ENCODE data around the gene ARID1B.
"Not testable (repeated sequence)": the region's sequence is repeated elsewhere in the genome, so short reads cannot be mapped to it uniquely, and the experiment has no call there.

The ARID1B gene

DNA sequence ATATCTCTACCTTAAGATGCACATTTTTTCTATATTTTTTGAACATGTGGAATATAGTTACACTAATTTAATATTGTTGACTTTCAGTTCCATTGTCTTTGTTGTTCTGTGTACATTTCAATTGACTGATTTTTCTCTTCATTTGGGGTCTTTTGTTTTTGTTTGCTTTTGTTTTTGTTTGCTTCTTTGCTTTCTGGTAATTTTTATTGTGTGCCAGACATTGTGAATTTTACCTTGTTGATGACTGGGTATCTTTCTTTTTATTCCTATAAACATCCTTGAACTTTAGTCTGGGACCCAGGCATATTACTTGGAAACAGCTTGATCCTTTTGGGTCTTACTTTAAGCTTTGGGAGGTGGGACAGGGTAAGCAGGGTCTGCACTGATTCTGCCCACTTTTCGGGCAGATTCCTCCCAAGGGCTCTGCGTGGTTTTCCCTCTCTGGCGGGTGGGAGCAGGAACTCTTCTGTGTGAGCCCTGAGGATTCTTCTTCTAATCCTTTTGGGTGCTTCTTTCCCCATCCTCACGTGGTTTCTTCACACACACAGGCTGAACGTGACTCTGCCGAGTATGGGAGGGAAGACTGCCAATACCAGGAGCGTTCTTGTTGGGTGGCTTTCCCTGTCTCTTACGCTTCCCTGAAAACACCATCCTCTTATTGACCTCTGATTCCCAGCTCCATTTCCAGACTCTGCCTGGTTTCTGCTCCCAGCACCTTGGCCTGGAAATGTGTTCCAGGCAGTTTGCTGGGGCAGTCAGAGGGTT is 200.5 kb downstream of the ARID1B start:
- Histone ChIP-seq H3K27me3 (ENCODE audit: control insufficient read depth, insufficient read depth, low read length) (no peaks in the 10 kb centered on the region), H3K9me3 (ENCODE audit: control insufficient read depth, low read length) (no peaks in the 10 kb centered on the region), H3K4me1 (ENCODE audit: control insufficient read depth, insufficient read depth, low read length) (peaks cover 11% of the 10 kb centered on the region), H3K4me3 (ENCODE audit: low read length) (no peak overlapping the region), H3K36me3 (ENCODE audit: control insufficient read depth, insufficient read depth, low read length) (no peaks in the 10 kb centered on the region), H3K9ac (ENCODE audit: low read length) (no peak overlapping the region)

DNA sequence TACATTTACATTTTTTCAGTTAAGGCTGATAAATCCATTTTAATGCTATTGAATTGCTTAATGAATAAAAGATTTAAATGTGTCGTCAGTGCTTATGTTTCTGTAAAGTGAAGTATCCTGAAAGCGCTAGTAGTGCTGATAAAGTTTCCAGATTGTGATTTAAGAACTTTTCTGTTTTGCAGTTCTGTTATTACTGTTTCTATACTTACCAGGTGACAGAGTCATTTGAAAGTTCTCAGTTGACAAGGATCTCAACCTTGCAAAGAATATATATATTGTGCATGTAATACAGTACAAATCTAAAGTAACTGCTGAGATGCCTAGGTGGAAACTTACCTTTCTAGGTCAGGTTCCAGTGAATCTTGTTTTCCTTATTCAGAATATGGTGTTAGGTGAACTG is 201.8 kb downstream of the ARID1B start:
- Histone ChIP-seq H3K4me3 (ENCODE audit: low read length) (no peak overlapping the region), H3K4me1 (ENCODE audit: control insufficient read depth, insufficient read depth, low read length) (peaks cover 18% of the 10 kb centered on the region), H3K9me3 (ENCODE audit: control insufficient read depth, low read length) (no peaks in the 10 kb centered on the region), H3K27me3 (ENCODE audit: control insufficient read depth, insufficient read depth, low read length) (no peaks in the 10 kb centered on the region), H3K36me3 (ENCODE audit: control insufficient read depth, insufficient read depth, low read length) (no peaks in the 10 kb centered on the region), H3K9ac (ENCODE audit: low read length) (no peak overlapping the region)

DNA sequence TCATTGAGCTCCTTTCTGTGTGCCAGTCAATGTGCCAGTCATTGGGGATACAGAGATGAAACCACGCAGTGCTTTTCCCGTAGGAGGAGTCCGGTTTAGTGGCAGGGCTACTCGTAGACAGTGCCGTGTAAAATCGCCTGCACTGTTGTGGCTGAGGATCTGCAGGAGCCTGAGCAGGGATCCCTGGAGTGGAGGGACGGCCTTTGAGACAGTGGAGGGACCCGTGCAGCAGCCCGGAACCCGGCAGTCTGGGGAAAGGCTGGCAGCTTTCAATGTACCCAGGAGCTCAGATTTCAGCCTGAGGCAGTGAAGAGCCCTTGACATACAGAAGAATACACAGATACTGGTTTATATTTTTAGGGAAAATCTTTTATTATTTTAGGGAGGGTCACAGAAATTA is 203.3 kb downstream of the ARID1B start:
- Histone ChIP-seq H3K9me3 (ENCODE audit: control insufficient read depth, low read length) (no peaks in the 10 kb centered on the region), H3K9ac (ENCODE audit: low read length) (no peak overlapping the region), H3K36me3 (ENCODE audit: control insufficient read depth, insufficient read depth, low read length) (no peaks in the 10 kb centered on the region), H3K4me1 (ENCODE audit: control insufficient read depth, insufficient read depth, low read length) (peaks cover 26% of the 10 kb centered on the region), H3K4me3 (ENCODE audit: low read length) (no peak overlapping the region), H3K27me3 (ENCODE audit: control insufficient read depth, insufficient read depth, low read length) (no peaks in the 10 kb centered on the region)

GRCh38 chr6:156980948-156981347 is 203.8 kb downstream of the ARID1B start:
- Histone ChIP-seq H3K9ac (ENCODE audit: low read length) (no peak overlapping the region), H3K4me1 (ENCODE audit: control insufficient read depth, insufficient read depth, low read length) (peaks cover 25% of the 10 kb centered on the region), H3K4me3 (ENCODE audit: low read length) (no peak overlapping the region)

DNA sequence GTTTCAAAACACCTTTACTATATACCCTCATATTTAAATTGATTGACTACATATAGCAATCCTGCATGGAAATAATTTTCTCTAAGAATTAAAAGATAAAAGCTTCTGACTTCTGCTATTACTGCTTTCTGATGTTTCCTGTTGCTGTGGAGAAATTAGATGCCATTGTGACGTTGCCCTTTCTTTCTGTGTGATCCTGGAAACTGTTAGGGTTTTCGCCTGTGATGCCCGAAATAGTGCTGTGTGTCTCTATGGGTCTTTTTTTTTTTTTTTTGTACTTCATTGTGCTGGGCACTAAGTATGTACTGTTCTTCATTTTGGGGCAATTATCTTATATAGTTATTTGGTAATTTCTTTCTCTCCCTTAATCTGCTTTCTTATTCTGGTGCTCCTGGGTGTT is 205.0 kb downstream of the ARID1B start:
- no peak overlapping the region for H3K4me3 ChIP-seq (ENCODE audit: low read length)
- H3K4me1 ChIP-seq (ENCODE audit: control insufficient read depth, insufficient read depth, low read length): peaks cover 22% of the 10 kb centered on the region
- H3K9me3 ChIP-seq (ENCODE audit: control insufficient read depth, low read length): no peaks in the 10 kb centered on the region
- no peak overlapping the region for H3K9ac ChIP-seq (ENCODE audit: low read length)
- no peaks in the 10 kb centered on the region for H3K27me3 ChIP-seq (ENCODE audit: control insufficient read depth, insufficient read depth, low read length)
- no peaks in the 10 kb centered on the region for H3K36me3 ChIP-seq (ENCODE audit: control insufficient read depth, insufficient read depth, low read length)

More at GRCh38 chr6:156980948-156981347, 203.8 kb downstream of the ARID1B start:
- no peaks in the 10 kb centered on the region for H3K9me3 ChIP-seq (ENCODE audit: control insufficient read depth, low read length)
- H3K27me3 ChIP-seq (ENCODE audit: control insufficient read depth, insufficient read depth, low read length): no peaks in the 10 kb centered on the region
- no peaks in the 10 kb centered on the region for H3K36me3 ChIP-seq (ENCODE audit: control insufficient read depth, insufficient read depth, low read length)

DNA sequence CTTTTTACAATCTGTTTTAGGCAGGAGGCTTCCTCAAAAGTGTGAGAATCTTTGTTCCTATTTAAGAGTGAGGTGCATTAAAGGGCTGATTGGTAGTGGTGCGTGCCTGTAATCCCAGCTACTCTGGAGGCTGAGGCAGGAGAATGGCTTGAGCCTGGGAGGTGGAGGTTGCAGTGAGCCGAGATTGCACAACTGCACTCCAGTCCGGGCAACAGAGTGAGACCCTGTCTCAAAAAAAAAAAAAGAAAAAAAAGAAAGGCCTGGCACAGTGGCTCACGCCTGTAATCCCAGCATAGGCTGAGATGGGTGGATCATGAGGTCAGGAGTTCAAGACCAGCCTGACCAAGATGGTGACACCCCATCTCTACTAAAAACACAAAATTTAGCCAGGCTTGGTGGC is 205.7 kb downstream of the ARID1B start:
- H3K9me3 ChIP-seq (ENCODE audit: control insufficient read depth, low read length); H3K4me3 ChIP-seq (ENCODE audit: low read length): not testable (repeated sequence)
- peaks cover 19% of the 10 kb centered on the region for H3K4me1 ChIP-seq (ENCODE audit: control insufficient read depth, insufficient read depth, low read length)

GRCh38 chr6:156984178-156984738 is 207.1 kb downstream of the ARID1B start:
- Histone ChIP-seq H3K36me3 (ENCODE audit: control insufficient read depth, insufficient read depth, low read length) (no peaks in the 10 kb centered on the region), H3K27me3 (ENCODE audit: control insufficient read depth, insufficient read depth, low read length) (no peaks in the 10 kb centered on the region), H3K9me3 (ENCODE audit: control insufficient read depth, low read length) (no peaks in the 10 kb centered on the region), H3K4me1 (ENCODE audit: control insufficient read depth, insufficient read depth, low read length) (peaks cover 14% of the 10 kb centered on the region), H3K9ac (ENCODE audit: low read length) (no peak overlapping the region), H3K4me3 (ENCODE audit: low read length) (no peak overlapping the region)

More for the DNA sequence above, 205.7 kb downstream of the ARID1B start:
- H3K36me3 ChIP-seq (ENCODE audit: control insufficient read depth, insufficient read depth, low read length); H3K9ac ChIP-seq (ENCODE audit: low read length); H3K27me3 ChIP-seq (ENCODE audit: control insufficient read depth, insufficient read depth, low read length): not testable (repeated sequence)

- H3K9ac ChIP-seq (ENCODE audit: low read length): no peak overlapping the region
- H3K36me3 ChIP-seq (ENCODE audit: control insufficient read depth, insufficient read depth, low read length): no peaks in the 10 kb centered on the region
- H3K9me3 ChIP-seq (ENCODE audit: control insufficient read depth, low read length): no peaks in the 10 kb centered on the region
- no peak overlapping the region for H3K4me3 ChIP-seq (ENCODE audit: low read length)
- peaks cover 14% of the 10 kb centered on the region for H3K4me1 ChIP-seq (ENCODE audit: control insufficient read depth, insufficient read depth, low read length)
- no peaks in the 10 kb centered on the region for H3K27me3 ChIP-seq (ENCODE audit: control insufficient read depth, insufficient read depth, low read length)
Measured at GRCh38 chr6:156985309-156985708, 208.1 kb downstream of the ARID1B start.

- Histone ChIP-seq H3K4me3 (ENCODE audit: low read length) (no peak overlapping the region), H3K36me3 (ENCODE audit: control insufficient read depth, insufficient read depth, low read length) (no peaks in the 10 kb centered on the region), H3K27me3 (ENCODE audit: control insufficient read depth, insufficient read depth, low read length) (no peaks in the 10 kb centered on the region), H3K9me3 (ENCODE audit: control insufficient read depth, low read length) (no peaks in the 10 kb centered on the region), H3K9ac (ENCODE audit: low read length) (no peak overlapping the region), H3K4me1 (ENCODE audit: control insufficient read depth, insufficient read depth, low read length) (peaks cover 18% of the 10 kb centered on the region)
Measured at GRCh38 chr6:156988276-156989158, 211.3 kb downstream of the ARID1B start.

DNA sequence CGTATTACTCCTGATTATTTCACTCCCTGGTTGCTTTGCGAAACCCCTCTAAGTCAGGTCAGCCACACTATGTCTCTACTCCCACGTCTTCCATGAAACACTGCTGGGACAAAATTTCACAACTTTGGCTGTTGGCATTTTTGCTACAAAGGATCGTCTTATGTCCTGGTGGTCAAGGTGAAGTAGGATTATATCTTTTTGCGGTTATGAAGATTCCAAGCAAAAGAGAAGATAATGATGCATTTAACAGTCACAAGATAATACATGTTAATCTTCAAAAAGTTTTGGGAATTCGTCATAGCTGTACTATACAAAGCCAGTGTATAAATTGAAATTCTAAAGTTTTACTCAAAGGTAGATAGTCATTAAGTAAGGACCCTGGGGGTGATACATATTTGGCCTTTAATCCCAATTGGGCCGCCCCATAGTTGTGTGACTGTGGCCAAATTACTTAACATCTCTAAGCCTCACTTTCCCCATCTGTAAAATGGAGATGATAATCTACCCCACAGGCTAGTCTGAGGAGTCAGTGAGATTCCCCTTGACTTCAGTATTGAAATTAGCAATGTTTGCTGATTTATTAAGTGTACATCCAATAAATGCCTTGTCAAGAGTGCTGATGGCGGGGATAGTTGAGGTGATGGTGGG is 212.1 kb downstream of the ARID1B start:
- peaks cover 11% of the 10 kb centered on the region for H3K4me1 ChIP-seq (ENCODE audit: control insufficient read depth, insufficient read depth, low read length)

DNA sequence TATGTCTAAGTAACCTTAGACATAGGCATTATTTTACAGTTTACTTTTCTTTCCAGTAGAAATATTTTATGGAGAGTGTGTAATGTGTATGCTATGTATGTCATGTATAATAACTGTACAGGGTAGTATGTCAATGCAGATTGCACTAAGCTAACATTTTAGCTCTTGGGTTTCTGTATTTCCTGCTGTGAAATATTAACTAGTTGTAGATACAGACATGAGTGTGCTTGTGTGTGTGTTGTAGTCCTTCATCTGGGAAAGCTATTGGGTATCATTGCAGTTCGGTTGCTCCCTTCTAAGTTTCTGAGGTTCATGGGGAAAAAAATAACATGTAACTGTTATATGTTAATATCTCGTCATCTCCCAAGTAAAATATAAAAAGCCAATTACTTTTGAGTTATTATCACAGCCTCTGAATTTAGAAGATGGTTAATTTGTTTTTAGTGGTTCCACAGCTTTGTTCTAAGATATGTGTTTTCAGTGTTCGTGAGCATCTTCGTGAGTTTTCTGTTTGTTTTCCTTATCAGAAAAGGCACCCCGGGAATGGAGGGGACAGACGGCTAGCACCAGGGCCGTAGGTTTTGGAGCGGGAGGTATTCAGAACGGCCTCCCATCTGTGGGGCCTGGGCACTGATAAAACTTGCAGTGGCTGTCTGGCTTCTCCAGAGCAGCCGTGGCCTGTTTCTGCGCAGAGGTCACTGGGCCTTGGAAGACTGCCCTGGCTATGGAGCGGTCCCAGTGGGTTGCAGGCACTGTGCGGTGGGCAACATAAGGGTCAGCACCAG is 215.0 kb downstream of the ARID1B start:
- no peaks in the 10 kb centered on the region for H3K27me3 ChIP-seq (ENCODE audit: control insufficient read depth, insufficient read depth, low read length)
- peaks cover 11% of the 10 kb centered on the region for H3K4me1 ChIP-seq (ENCODE audit: control insufficient read depth, insufficient read depth, low read length)
- no peak overlapping the region for H3K9ac ChIP-seq (ENCODE audit: low read length)
- no peak overlapping the region for H3K4me3 ChIP-seq (ENCODE audit: low read length)
- no peaks in the 10 kb centered on the region for H3K9me3 ChIP-seq (ENCODE audit: control insufficient read depth, low read length)
- no peaks in the 10 kb centered on the region for H3K36me3 ChIP-seq (ENCODE audit: control insufficient read depth, insufficient read depth, low read length)

More for the DNA sequence above, 212.1 kb downstream of the ARID1B start:
- no peak overlapping the region for H3K9ac ChIP-seq (ENCODE audit: low read length)
- H3K4me3 ChIP-seq (ENCODE audit: low read length): no peak overlapping the region
- H3K9me3 ChIP-seq (ENCODE audit: control insufficient read depth, low read length): no peaks in the 10 kb centered on the region
- no peaks in the 10 kb centered on the region for H3K27me3 ChIP-seq (ENCODE audit: control insufficient read depth, insufficient read depth, low read length)
- no peaks in the 10 kb centered on the region for H3K36me3 ChIP-seq (ENCODE audit: control insufficient read depth, insufficient read depth, low read length)

Measured in mucosa of stomach (tissue), 1 donor.